Measurements from ENCODE around the gene BEND3. TPM values are rescaled to one million over a fixed set of nuclear protein-coding genes. Genes with fewer than 3 reads are reported as not detected.

BEND3 gene
- total RNA-seq, 4 donors from 2014 or later, result 0.83 to 2.4 (median 1.6) TPM

DNA sequence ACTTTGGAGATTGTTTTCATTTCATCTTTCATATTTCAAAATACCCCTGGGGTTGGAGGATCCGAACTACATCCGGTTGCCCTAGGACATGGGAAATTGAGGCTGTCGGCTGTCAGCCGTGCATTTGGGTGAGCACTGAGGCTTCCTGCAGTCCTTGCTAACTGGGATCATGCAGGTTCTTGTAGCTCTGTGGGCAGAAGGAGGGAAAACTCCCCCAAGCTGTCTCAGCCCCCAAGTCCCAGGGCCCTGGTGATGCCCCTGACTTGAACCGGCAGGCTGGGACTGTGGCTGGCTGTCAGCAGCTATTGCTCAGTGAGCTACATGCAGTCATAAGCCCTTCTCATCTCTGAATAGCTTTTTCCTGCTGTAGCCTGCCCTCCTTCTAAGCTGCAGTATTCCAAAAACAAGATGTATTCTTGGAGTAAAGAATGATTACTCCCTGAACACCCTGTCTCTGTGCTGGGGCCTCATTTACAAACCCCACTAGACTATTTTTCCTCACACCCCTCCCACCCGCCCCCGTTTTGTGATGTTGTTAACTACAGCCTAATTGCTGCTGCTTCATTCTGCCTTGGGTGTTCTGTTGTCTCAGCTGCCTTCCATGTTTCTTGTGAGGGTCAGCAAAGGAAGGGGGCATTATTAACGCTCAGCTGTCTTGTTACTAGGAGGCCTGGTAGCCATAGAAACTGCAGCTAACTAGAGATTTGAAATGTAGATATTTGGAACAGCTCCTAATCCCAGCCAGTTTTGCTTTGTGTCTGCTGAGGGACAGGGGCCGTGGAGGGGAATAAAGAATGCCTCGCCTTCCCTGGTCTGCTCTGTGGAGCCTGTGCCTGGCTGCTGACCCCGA, 69.3 kb downstream of the BEND3 start:
- Histone ChIP-seq H3K36me3 (peaks cover under 1 to 83% (median 46%) of the 10 kb centered on the region in 4 donors), H3K4me3 (no peak overlapping the region), H3K27ac (replicated peaks in 1 of 4) (no peak overlapping the region), H3K9me3 (no peaks in the 10 kb centered on the region), H3K27me3 (no peaks in the 10 kb centered on the region), H3K4me1 (peaks cover 0 to 4% (median 0%) of the 10 kb centered on the region in 4 donors)
- intact Hi-C loops (cut with DNase I), result no loop called here
- 50% methylated on average over 10 of the region's 11 CpGs for WGBS
- TF ChIP-seq EP300 (IDR thresholded peaks at IDR 0.05) (no peak), POLR2A (IDR thresholded peaks at IDR 0.05; ENCODE audit: low read depth) (no peak), CTCF (IDR thresholded peaks at IDR 0.05) (no peak), POLR2AphosphoS5 (IDR thresholded peaks at IDR 0.05) (no peak)
- no peak for DNase-seq (ENCODE audit: extremely low spot score)

DNA sequence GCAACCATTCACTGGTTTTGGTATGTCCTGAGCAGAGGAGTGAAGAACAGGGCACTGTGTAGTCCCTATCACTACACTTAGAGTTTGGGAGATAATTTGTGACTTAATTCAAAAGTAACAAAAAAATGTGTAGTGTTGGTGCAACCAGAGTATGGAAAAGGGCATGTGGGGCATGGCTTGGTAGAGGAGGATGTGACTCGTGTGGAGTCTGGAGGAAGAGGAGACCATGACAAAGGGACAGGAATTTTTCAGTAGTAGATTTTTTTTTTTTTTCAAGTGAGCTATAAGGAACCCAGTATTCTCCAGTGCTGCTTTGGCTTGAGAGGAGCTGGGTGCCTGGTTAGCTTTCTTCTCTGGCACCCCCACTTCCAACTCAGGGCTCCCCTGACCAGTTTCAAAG, 82.2 kb downstream of the BEND3 start:
- peaks cover 0 to 10% (median 1%) of the 10 kb centered on the region in 4 donors for H3K36me3 ChIP-seq
- 96% methylated on average over 1 of the region's 1 CpG for WGBS
- H3K27ac ChIP-seq (replicated peaks in 1 of 4), result no peak overlapping the region
- H3K4me3 ChIP-seq, result no peak overlapping the region
- no peaks in the 10 kb centered on the region for H3K27me3 ChIP-seq
- intact Hi-C loops (cut with DNase I), result no loop called here
- H3K9me3 ChIP-seq, result no peaks in the 10 kb centered on the region
- H3K4me1 ChIP-seq, result peaks cover 22 to 32% (median 26%) of the 10 kb centered on the region in 4 donors
- no peak for DNase-seq (ENCODE audit: extremely low spot score)
- TF ChIP-seq POLR2A (IDR thresholded peaks at IDR 0.05; ENCODE audit: low read depth), result no peak
- TF ChIP-seq EP300 (IDR thresholded peaks at IDR 0.05), result no peak
- no peak for TF ChIP-seq POLR2AphosphoS5 (IDR thresholded peaks at IDR 0.05)
- no peak for TF ChIP-seq CTCF (IDR thresholded peaks at IDR 0.05)

GRCh38 chr6:107032051-107032450, 83.3 kb downstream of the BEND3 start:
- 68% methylated on average over 2 of the region's 2 CpGs for WGBS
- Histone ChIP-seq H3K4me1 (peaks cover 22 to 35% (median 26%) of the 10 kb centered on the region in 4 donors), H3K9me3 (no peaks in the 10 kb centered on the region), H3K36me3 (peaks cover 0 to 10% (median 1%) of the 10 kb centered on the region in 4 donors), H3K27ac (replicated peaks in 1 of 4) (no peak overlapping the region), H3K4me3 (no peak overlapping the region), H3K27me3 (no peaks in the 10 kb centered on the region)
- no peak for DNase-seq (ENCODE audit: extremely low spot score)
- intact Hi-C loops (cut with DNase I), result no loop called here
- TF ChIP-seq POLR2A (IDR thresholded peaks at IDR 0.05; ENCODE audit: low read depth) (no peak), EP300 (IDR thresholded peaks at IDR 0.05) (no peak), CTCF (IDR thresholded peaks at IDR 0.05) (no peak), POLR2AphosphoS5 (IDR thresholded peaks at IDR 0.05) (no peak)

DNA sequence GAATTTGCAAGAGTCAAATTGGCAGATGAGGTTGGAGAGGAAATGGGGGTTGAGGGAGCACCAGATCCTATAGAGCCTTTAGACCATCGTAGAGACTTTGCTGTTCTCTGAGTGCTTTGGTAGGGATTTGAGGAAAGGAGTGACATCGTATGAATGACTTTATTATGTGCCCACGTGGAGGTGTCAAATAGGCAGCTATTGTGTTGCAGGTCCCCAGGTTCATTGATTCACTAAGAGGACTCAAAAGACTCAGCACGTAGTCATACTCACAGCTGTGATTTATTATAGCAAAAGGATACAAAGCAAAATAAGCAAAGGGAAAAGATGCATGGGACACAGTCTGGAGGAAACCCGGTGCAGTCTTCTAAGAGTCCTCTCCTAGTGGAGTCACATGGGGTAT, 85.2 kb downstream of the BEND3 start:
- DNase-seq (ENCODE audit: extremely low spot score), result no peak
- Histone ChIP-seq H3K27me3 (no peaks in the 10 kb centered on the region), H3K36me3 (peaks cover 0 to 10% (median 1%) of the 10 kb centered on the region in 4 donors), H3K4me1 (peaks cover 22 to 35% (median 26%) of the 10 kb centered on the region in 4 donors), H3K27ac (replicated peaks in 1 of 4) (no peak overlapping the region), H3K4me3 (no peak overlapping the region), H3K9me3 (no peaks in the 10 kb centered on the region)
- intact Hi-C loops (cut with DNase I), result no loop called here
- TF ChIP-seq POLR2A (IDR thresholded peaks at IDR 0.05; ENCODE audit: low read depth) (no peak), CTCF (IDR thresholded peaks at IDR 0.05) (no peak), POLR2AphosphoS5 (IDR thresholded peaks at IDR 0.05) (no peak), EP300 (IDR thresholded peaks at IDR 0.05) (no peak)
- WGBS, result 82% methylated on average over 5 of the region's 5 CpGs

Measured in esophagus muscularis mucosa (tissue), 4 donors.